SK-N-MC (cell line): ENCODE data around the gene PRM1.

Experiments
- EZH2 ChIP-seq: fragments of 200-600 bp; sonication (generic); IDR thresholded peaks from one replicate; pipeline ENCODE4 v1.6.1; 2017; ENCODE audit warnings: antibody characterized with exemption
- POLR2AphosphoS5 ChIP-seq: IDR thresholded peaks from 2 replicates; pipeline ENCODE4 v1.6.1; 2012; ENCODE audit warnings: mild to moderate bottlenecking, low read depth, low read length, borderline replicate concordance

DNA sequence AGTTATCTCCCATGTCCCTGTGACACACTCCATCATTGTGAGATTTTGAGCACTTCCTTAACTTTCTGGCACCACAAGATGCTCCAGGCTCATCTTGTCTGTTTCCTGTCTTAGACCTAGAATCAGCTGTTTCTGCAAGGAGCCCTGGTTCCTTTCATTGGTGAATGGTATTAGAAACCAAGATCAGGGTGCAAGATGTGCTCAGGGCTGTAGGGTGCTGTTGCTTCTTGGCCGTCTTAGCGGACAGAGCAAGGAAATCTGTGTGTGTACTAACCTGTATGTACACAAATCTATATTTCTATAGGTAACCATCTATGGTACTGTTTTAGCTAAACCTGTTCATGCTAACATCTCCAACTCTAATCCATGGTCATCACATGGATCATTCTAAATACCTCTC, 8.1 kb upstream of the PRM1 start:
- TF ChIP-seq POLR2AphosphoS5 (no peak), EZH2 (no peak)
